Right kidney (tissue), 1 donor: ENCODE data around the gene CAV1.

Experiments used
- DNase-seq: peaks from one replicate; pipeline ENCODE4 v3.0.0-alpha.2; 2016

Gene CAV1

GRCh38 chr7:116610721-116611120, 85.9 kb downstream of the CAV1 start:
- no peak for DNase-seq
